Measurements from ENCODE around the gene KPNA1. TPM values are rescaled to one million over a fixed set of nuclear protein-coding genes. Genes with fewer than 3 reads are reported as not detected.
A peak's percentile ranks its signal among the peaks of the same experiment; 100 is the strongest.

KPNA1 gene
- total and polyA plus RNA-seq, 8 donors = 39.6 to 71.4 (median 45.0) TPM

GRCh38 chr3:122555275-122556071, 40.7 kb upstream of the KPNA1 start:
- no peak overlapping the region for H3K4me3 ChIP-seq
- peak; percentile 61 for ATAC-seq
- H3K4me1 ChIP-seq = peaks cover 0 to 14% of the 10 kb centered on the region in 2 donors
- no peaks in the 10 kb centered on the region for H3K27me3 ChIP-seq
- intact Hi-C loops (cut with DNase I) = no loop called here
- no peaks in the 10 kb centered on the region for H3K9me3 ChIP-seq
- H3K36me3 ChIP-seq = peaks cover 0 to 91% of the 10 kb centered on the region in 2 donors
- no peak overlapping the region for H3K27ac ChIP-seq
- no peak for DNase-seq
- no peak for TF ChIP-seq CTCF (IDR thresholded peaks at IDR 0.05)

- ATAC-seq = no peak
- intact Hi-C loops (cut with DNase I) = no loop called here
- H3K36me3 ChIP-seq = peaks cover 0 to 98% of the 10 kb centered on the region in 2 donors
These were observed 38.4 kb upstream of the KPNA1 start for GRCh38 chr3:122553171-122553570.

DNA sequence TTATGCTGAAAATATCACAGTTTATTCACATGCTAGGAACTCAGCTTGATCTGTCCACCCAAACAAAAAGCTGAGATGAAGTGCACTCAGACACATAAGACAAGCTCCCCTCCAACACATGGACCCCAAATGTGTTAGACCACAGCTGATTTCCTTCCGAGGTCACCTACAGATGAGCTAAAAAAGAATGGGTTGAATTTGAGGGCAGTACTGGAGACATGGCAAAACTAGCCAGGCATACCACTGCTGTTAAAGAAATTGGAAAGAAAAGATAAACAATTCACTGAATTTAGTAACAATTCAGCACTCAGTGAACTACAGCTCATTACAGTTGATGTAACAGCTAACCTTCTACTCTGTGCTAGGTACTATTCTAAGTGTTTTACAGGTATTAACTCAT, 33.9 kb upstream of the KPNA1 start:
- no peaks in the 10 kb centered on the region for H3K9me3 ChIP-seq
- TF ChIP-seq CTCF (IDR thresholded peaks at IDR 0.05) = no peak
- intact Hi-C loops (cut with DNase I) = no loop called here

More at GRCh38 chr3:122553171-122553570, 38.4 kb upstream of the KPNA1 start:
- DNase-seq = no peak
- TF ChIP-seq CTCF (IDR thresholded peaks at IDR 0.05) = no peak
- Histone ChIP-seq H3K4me1 (peaks cover 0 to 7% of the 10 kb centered on the region in 2 donors), H3K9me3 (no peaks in the 10 kb centered on the region), H3K27ac (no peak overlapping the region), H3K27me3 (no peaks in the 10 kb centered on the region), H3K4me3 (no peak overlapping the region)

GRCh38 chr3:122548076-122548475, 33.3 kb upstream of the KPNA1 start:
- peaks cover 0 to 98% of the 10 kb centered on the region in 2 donors for H3K36me3 ChIP-seq
- ATAC-seq (no peak), DNase-seq (peak in 1 of 4 donors; percentile 15)
- H3K9me3 ChIP-seq = no peaks in the 10 kb centered on the region
- intact Hi-C loops (cut with DNase I) = no loop called here
- no peak for TF ChIP-seq CTCF (IDR thresholded peaks at IDR 0.05)
- H3K4me3 ChIP-seq = no peak overlapping the region
- no peaks in the 10 kb centered on the region for H3K27me3 ChIP-seq
- no peaks in the 10 kb centered on the region for H3K4me1 ChIP-seq
- H3K27ac ChIP-seq = no peak overlapping the region

More for the DNA sequence above, 33.9 kb upstream of the KPNA1 start:
- peak in 2 of 4 donors; percentile 76 to 78 for DNase-seq
- Histone ChIP-seq H3K4me1 (peaks cover 0 to 2% of the 10 kb centered on the region in 2 donors), H3K27ac (no peak overlapping the region), H3K36me3 (peaks cover 0 to 98% of the 10 kb centered on the region in 2 donors), H3K4me3 (no peak overlapping the region), H3K27me3 (no peaks in the 10 kb centered on the region)
- no peak for ATAC-seq

DNA sequence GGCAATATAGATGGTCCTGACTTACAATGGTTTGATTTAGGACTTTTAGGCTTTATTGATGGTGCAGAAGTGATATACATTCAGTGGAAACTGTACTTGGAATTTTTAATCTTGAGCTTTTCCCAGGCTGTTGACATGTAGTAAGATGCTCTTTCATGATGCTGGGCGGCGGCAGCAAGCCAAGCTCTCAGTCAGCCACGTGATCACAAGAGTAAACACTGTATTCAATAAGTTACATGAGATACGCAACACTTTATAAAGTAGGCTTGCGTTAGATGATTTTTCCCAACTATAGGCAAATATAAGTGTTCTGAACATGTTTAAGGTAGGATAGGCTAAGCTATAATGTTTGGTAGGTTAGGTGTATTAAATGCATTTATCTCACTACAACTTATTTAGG, 31.4 kb upstream of the KPNA1 start:
- no peaks in the 10 kb centered on the region for H3K9me3 ChIP-seq
- H3K27me3 ChIP-seq = no peaks in the 10 kb centered on the region
- no peak overlapping the region for H3K4me3 ChIP-seq
- peaks cover 0 to 97% of the 10 kb centered on the region in 2 donors for H3K36me3 ChIP-seq
- intact Hi-C loops (cut with DNase I) = no loop called here
- TF ChIP-seq CTCF (IDR thresholded peaks at IDR 0.05) = no peak
- no peak overlapping the region for H3K27ac ChIP-seq
- peak in 1 of 4 donors; percentile 8 for DNase-seq
- H3K4me1 ChIP-seq = no peaks in the 10 kb centered on the region
- ATAC-seq = no peak

Data from left lung (tissue), 10 donors.